ENCODE data around the gene SYCP3.

The SYCP3 gene

GRCh38 chr12:101740980-101741379 lies 1.7 kb upstream of the SYCP3 start:
- no peak for ATAC-seq
- TF ChIP-seq, protein P1, sequence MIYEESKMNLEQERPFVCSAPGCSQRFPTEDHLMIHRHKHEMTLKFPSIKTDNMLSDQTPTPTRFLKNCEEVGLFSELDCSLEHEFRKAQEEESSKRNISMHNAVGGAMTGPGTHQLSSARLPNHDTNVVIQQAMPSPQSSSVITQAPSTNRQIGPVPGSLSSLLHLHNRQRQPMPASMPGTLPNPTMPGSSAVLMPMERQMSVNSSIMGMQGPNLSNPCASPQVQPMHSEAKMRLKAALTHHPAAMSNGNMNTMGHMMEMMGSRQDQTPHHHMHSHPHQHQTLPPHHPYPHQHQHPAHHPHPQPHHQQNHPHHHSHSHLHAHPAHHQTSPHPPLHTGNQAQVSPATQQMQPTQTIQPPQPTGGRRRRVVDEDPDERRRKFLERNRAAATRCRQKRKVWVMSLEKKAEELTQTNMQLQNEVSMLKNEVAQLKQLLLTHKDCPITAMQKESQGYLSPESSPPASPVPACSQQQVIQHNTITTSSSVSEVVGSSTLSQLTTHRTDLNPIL (CRISPR knock-in tag; IDR thresholded peaks at IDR 0.05; ENCODE audit: low read depth), result no peak
- no peak for TF ChIP-seq ZNF565 (CRISPR knock-in tag; conservative IDR thresholded peaks at IDR 0.05; ENCODE audit: low read depth)
- TF ChIP-seq ARNTL (CRISPR knock-in tag; IDR thresholded peaks at IDR 0.05; ENCODE audit: borderline replicate concordance, low read depth), result no peak
- TF ChIP-seq ESRRG (CRISPR knock-in tag; IDR thresholded peaks at IDR 0.05), result no peak
- TF ChIP-seq ZC3H10 (CRISPR knock-in tag; IDR thresholded peaks at IDR 0.05), result no peak
- TF ChIP-seq ZNF70 (CRISPR knock-in tag; IDR thresholded peaks at IDR 0.05), result no peak
- TF ChIP-seq, protein P2, sequence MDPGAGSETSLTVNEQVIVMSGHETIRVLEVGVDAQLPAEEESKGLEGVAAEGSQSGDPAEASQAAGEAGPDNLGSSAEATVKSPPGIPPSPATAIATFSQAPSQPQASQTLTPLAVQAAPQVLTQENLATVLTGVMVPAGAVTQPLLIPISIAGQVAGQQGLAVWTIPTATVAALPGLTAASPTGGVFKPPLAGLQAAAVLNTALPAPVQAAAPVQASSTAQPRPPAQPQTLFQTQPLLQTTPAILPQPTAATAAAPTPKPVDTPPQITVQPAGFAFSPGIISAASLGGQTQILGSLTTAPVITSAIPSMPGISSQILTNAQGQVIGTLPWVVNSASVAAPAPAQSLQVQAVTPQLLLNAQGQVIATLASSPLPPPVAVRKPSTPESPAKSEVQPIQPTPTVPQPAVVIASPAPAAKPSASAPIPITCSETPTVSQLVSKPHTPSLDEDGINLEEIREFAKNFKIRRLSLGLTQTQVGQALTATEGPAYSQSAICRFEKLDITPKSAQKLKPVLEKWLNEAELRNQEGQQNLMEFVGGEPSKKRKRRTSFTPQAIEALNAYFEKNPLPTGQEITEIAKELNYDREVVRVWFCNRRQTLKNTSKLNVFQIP (CRISPR knock-in tag; IDR thresholded peaks at IDR 0.05; ENCODE audit: borderline replicate concordance, low read depth), result no peak
- no peak for TF ChIP-seq PPARA (CRISPR knock-in tag; IDR thresholded peaks at IDR 0.05; ENCODE audit: borderline replicate concordance)
- no peak for TF ChIP-seq RARB (CRISPR knock-in tag; IDR thresholded peaks at IDR 0.05)
- no peak for TF ChIP-seq ZFP3 (CRISPR knock-in tag; IDR thresholded peaks at IDR 0.05)
- no peak for TF ChIP-seq BACH2 (CRISPR knock-in tag; IDR thresholded peaks at IDR 0.05; ENCODE audit: borderline replicate concordance)
- TF ChIP-seq, protein P3, sequence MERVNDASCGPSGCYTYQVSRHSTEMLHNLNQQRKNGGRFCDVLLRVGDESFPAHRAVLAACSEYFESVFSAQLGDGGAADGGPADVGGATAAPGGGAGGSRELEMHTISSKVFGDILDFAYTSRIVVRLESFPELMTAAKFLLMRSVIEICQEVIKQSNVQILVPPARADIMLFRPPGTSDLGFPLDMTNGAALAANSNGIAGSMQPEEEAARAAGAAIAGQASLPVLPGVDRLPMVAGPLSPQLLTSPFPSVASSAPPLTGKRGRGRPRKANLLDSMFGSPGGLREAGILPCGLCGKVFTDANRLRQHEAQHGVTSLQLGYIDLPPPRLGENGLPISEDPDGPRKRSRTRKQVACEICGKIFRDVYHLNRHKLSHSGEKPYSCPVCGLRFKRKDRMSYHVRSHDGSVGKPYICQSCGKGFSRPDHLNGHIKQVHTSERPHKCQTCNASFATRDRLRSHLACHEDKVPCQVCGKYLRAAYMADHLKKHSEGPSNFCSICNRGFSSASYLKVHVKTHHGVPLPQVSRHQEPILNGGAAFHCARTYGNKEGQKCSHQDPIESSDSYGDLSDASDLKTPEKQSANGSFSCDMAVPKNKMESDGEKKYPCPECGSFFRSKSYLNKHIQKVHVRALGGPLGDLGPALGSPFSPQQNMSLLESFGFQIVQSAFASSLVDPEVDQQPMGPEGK (CRISPR knock-in tag; IDR thresholded peaks at IDR 0.05; ENCODE audit: borderline replicate concordance), result no peak
- TF ChIP-seq CSDC2 (CRISPR knock-in tag; IDR thresholded peaks at IDR 0.05), result no peak
- no peak for TF ChIP-seq TCF4 (CRISPR knock-in tag; IDR thresholded peaks at IDR 0.05; ENCODE audit: borderline replicate concordance)
- no peak for TF ChIP-seq CSRNP3 (CRISPR knock-in tag; IDR thresholded peaks at IDR 0.05)
- TF ChIP-seq ISL1 (CRISPR knock-in tag; IDR thresholded peaks at IDR 0.05), result no peak
- TF ChIP-seq ZFP30 (CRISPR knock-in tag; IDR thresholded peaks at IDR 0.05), result no peak
- TF ChIP-seq OSR1 (CRISPR knock-in tag; IDR thresholded peaks at IDR 0.05), result no peak
- TF ChIP-seq, protein P4, sequence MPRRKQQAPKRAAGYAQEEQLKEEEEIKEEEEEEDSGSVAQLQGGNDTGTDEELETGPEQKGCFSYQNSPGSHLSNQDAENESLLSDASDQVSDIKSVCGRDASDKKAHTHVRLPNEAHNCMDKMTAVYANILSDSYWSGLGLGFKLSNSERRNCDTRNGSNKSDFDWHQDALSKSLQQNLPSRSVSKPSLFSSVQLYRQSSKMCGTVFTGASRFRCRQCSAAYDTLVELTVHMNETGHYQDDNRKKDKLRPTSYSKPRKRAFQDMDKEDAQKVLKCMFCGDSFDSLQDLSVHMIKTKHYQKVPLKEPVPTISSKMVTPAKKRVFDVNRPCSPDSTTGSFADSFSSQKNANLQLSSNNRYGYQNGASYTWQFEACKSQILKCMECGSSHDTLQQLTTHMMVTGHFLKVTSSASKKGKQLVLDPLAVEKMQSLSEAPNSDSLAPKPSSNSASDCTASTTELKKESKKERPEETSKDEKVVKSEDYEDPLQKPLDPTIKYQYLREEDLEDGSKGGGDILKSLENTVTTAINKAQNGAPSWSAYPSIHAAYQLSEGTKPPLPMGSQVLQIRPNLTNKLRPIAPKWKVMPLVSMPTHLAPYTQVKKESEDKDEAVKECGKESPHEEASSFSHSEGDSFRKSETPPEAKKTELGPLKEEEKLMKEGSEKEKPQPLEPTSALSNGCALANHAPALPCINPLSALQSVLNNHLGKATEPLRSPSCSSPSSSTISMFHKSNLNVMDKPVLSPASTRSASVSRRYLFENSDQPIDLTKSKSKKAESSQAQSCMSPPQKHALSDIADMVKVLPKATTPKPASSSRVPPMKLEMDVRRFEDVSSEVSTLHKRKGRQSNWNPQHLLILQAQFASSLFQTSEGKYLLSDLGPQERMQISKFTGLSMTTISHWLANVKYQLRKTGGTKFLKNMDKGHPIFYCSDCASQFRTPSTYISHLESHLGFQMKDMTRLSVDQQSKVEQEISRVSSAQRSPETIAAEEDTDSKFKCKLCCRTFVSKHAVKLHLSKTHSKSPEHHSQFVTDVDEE (CRISPR knock-in tag; IDR thresholded peaks at IDR 0.05), result no peak
- TF ChIP-seq TOX (CRISPR knock-in tag; IDR thresholded peaks at IDR 0.05; ENCODE audit: borderline replicate concordance), result no peak

DNA sequence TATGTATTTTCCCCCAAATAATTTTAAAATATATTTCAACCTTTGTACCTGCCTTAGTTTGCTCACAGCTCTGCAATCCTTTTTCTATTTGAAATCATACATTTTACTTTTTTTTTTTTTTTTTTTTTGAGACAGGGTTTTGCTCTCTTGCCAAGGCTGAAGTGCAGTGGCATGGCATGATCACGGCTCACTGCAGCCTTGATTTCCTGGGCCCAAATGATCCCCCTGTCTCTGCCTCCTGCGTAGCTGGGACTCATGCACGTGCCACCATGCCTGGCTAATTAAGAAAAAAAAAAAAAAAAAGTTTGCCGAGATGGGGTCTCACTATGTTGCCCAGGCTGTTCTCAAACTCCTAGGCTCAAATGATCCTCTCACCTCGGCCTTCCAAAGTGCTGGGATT lies 1.3 kb upstream of the SYCP3 start:
- ATAC-seq, result no peak
- TF ChIP-seq ZNF70 (CRISPR knock-in tag; IDR thresholded peaks at IDR 0.05), result no peak
- TF ChIP-seq, protein P3 (CRISPR knock-in tag; IDR thresholded peaks at IDR 0.05; ENCODE audit: borderline replicate concordance), result no peak
- TF ChIP-seq CSRNP3 (CRISPR knock-in tag; IDR thresholded peaks at IDR 0.05), result no peak
- TF ChIP-seq CSDC2 (CRISPR knock-in tag; IDR thresholded peaks at IDR 0.05), result no peak
- no peak for TF ChIP-seq TOX (CRISPR knock-in tag; IDR thresholded peaks at IDR 0.05; ENCODE audit: borderline replicate concordance)
- TF ChIP-seq SNAI2 (CRISPR knock-in tag; IDR thresholded peaks at IDR 0.05), result no peak
- TF ChIP-seq ARNTL (CRISPR knock-in tag; IDR thresholded peaks at IDR 0.05; ENCODE audit: borderline replicate concordance, low read depth), result no peak
- TF ChIP-seq, protein P4 (CRISPR knock-in tag; IDR thresholded peaks at IDR 0.05), result no peak
- TF ChIP-seq ZFP3 (CRISPR knock-in tag; IDR thresholded peaks at IDR 0.05), result no peak
- TF ChIP-seq ZFP30 (CRISPR knock-in tag; IDR thresholded peaks at IDR 0.05), result no peak
- TF ChIP-seq PPARA (CRISPR knock-in tag; IDR thresholded peaks at IDR 0.05; ENCODE audit: borderline replicate concordance), result no peak
- TF ChIP-seq ESRRG (CRISPR knock-in tag; IDR thresholded peaks at IDR 0.05), result no peak
- TF ChIP-seq RARB (CRISPR knock-in tag; IDR thresholded peaks at IDR 0.05), result no peak
- no peak for TF ChIP-seq ZC3H10 (CRISPR knock-in tag; IDR thresholded peaks at IDR 0.05)
- no peak for TF ChIP-seq ZNF565 (CRISPR knock-in tag; conservative IDR thresholded peaks at IDR 0.05; ENCODE audit: low read depth)
- no peak for TF ChIP-seq OSR1 (CRISPR knock-in tag; IDR thresholded peaks at IDR 0.05)
- no peak for TF ChIP-seq GLIS3 (CRISPR knock-in tag; IDR thresholded peaks at IDR 0.05)
